GM12891 (cell line): Measurements from ENCODE around the gene SEMA5A.

Source experiments
- PAX5 ChIP-seq: IDR thresholded peaks from 2 replicates; pipeline ENCODE4 v1.6.1; 2011; ENCODE audit warnings: low read length, moderate library complexity, mild to moderate bottlenecking; ENCODE audit not compliant: insufficient read depth, severe bottlenecking
- POLR2A ChIP-seq: IDR thresholded peaks from 2 replicates; pipeline ENCODE4 v1.6.1; 2011; ENCODE audit warnings: low read depth, low read length, control low read depth
- POLR2AphosphoS5 ChIP-seq: IDR thresholded peaks from 2 replicates; pipeline ENCODE4 v1.6.1; 2011; ENCODE audit warnings: low read depth, low read length, control low read depth
- POU2F2 ChIP-seq: IDR thresholded peaks from 2 replicates; pipeline ENCODE4 v1.6.1; 2011; ENCODE audit warnings: low read depth, mild to moderate bottlenecking, control low read depth, low read length, moderate library complexity
- SPI1 ChIP-seq: IDR thresholded peaks from 2 replicates; pipeline ENCODE4 v1.6.1; 2011; ENCODE audit warnings: low read depth, low read length, control low read depth
- TAF1 ChIP-seq: IDR thresholded peaks from 2 replicates; pipeline ENCODE4 v1.6.1; 2011; ENCODE audit warnings: low read depth, low read length, control low read depth

DNA sequence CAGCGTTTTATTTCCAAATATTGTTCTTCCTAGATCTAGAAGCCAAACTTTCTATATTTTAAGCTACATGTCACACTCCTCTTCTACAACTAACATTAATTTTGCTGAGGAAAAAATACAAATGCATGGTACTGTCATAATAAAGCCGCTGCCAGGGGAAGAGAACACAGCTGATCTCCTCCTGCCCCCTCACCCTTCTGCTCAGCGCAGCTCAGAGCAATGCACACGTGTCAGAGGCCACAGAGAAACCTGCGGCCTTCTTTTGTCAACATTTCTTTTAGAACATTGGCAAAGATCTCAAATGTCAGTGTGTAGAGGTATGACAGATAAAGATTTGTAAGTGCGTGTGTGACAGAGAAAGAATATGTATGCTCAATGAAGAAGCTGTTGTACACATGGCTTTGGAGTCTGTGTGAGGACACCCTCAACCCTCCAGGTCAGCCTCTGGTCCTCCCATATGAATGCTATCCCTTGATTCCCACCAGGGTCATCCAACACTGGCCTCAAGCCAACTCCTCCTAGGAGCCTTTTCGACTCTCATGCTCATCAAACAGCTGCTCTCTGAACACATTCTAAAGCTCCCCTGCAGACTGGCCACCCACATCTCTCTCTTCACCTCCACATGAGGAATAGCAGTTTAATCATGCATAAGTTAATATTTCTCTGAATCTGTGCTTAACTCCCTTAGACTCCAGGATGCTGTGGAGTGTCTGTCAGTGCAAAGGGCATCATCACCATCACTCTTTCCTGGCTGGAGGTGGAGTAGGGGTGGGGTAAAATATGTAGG lies 43.4 kb upstream of the SEMA5A start:
- no peak for TF ChIP-seq POLR2A
- no peak for TF ChIP-seq POLR2AphosphoS5
- no peak for TF ChIP-seq TAF1
- no peak for TF ChIP-seq PAX5
- TF ChIP-seq SPI1 = no peak
- TF ChIP-seq POU2F2 = no peak
